ENCODE data around the gene TIAM1. TPM values are rescaled to one million over a fixed set of nuclear protein-coding genes. Genes with fewer than 3 reads are reported as not detected.

Gene TIAM1
- total RNA-seq, 1 donor from 2014 or later: 2.1 TPM

DNA sequence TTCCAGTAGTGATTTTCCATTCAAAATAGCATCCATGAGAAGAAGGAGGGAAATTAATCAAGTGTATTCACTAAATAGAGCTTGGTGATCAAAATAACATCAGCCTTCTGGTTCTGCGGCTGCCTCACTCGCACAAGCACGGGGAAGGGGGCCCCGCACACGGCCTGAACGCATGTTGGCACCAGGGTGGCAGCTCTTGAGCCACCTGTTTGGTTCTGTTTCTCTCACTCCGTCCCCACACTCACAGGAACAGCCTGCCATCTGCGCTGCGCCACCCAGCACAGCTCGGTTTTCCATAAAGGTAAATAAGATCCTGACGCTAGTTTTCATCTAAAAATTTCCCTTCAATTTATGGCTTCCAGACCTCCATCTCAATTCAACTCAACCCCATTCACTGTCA, 49.4 kb downstream of the TIAM1 start:
- intact Hi-C loops (cut with DNase I): no loop called here
- DNase-seq (ENCODE audit: low spot score): no peak

DNA sequence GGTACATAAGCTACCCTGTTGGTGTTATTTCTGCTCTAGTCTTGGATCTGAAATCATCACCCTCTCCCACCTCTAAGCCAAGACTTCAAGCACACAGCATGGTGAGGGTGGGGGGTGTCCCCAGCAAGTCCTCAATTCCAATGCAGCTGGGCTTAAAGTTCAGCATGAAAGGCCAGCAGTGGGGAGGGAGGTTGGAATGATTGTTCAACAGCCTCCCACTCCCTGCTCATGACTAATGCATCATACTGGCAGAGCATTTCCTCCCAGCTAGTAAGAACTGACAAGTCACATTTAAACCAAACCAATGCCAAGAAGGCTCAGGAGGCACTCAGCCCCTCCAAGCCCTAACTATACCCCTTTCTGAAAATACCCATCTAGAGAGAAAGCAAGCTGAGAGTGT, 50.1 kb downstream of the TIAM1 start:
- intact Hi-C loops (cut with DNase I): no loop called here
- no peak for DNase-seq (ENCODE audit: low spot score)

DNA sequence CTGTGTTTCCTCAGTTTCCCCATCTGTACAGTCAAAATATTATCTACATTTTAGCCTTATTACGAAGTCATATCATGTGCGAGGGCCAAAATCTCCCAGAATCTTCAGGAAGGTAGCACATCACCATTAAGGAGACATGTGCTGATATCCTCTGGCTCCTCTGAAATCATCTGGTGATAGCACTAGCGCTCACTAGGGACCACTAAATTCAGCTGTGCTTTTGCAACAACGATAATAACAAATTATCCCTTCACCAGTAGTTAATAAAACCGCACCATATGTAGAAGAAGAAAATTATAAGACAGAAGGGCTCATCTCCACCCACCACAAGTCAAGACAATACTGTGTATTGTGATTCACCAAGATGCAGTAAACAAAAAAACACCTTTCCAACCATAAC, 53.3 kb downstream of the TIAM1 start:
- intact Hi-C loops (cut with DNase I): no loop called here
- no peak for DNase-seq (ENCODE audit: low spot score)

DNA sequence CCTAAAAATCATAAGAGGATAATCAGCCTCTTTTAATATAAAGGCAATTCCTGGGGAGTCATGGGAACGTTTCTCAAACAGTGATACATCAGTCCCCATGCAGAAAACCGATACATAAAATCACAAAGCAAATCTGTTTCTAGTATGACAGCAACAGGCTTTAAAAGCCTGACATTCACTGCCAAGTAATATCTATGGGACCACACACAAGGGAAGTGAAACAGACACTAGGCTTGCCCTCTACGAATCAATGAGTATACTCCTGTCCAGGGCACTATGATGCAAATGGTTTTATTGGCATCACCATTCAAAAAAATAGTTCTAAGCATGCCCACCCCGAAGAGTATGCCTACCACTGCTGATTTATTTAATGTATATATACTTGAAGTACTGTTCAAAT, 54.4 kb downstream of the TIAM1 start:
- no peak for DNase-seq (ENCODE audit: low spot score)
- intact Hi-C loops (cut with DNase I): no loop called here

DNA sequence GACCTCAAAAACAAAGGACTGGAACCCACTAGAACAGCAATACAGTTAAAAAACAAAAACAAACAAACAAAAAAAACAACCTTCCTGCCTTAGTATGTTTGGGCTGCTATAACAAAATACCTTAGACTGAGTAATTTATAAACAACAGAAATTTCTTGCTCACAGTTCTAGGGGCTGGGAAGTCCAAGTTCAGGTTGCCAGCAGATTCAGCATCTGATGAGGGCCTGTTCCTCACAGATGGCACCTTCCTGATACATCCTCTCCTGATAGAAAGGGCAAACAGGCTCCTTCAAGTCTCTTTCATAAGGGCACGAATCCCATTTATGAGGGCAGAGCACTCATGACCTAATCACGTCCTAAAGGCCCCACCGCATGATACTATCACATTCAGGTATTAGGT, 55.9 kb downstream of the TIAM1 start:
- intact Hi-C loops (cut with DNase I): no loop called here
- no peak for DNase-seq (ENCODE audit: low spot score)

DNA sequence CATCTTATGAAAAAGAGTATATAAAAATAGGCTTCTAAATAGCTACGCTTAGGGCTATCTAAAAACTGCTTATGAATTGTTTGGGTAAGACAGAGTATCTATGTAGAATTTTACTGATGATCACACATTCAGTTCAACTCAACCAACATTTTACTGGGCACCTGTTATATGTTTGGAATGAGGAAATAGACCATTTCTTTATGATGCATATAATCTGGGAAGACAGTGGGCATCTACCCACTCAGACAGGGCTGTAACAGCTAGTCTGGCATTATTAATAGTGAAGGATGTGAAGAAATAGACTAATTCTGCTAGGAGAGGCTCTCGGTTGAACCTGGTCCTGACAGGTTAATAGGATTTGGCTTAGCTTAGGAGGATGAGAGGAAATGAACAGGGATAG, 56.9 kb downstream of the TIAM1 start:
- DNase-seq (ENCODE audit: low spot score): no peak
- intact Hi-C loops (cut with DNase I): no loop called here

DNA sequence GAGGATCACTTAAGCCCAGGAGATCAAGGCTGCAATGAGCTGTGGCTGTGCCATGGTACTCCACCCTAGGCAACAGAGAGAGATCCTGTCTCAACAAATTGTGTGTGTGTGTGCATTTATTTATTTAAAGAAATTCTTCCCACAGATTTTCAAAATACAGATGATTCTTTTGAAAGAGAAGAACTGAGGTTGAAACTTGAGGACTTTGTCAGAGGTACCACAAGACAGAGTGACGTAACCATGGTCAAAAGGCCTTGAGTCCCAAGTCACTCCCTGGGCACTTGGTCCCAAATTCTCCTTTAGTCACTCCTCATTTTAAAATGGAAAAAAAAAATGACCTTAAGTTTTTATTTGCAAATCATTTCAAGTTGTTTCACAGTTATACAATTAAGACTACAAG, 57.4 kb downstream of the TIAM1 start:
- DNase-seq (ENCODE audit: low spot score): no peak
- intact Hi-C loops (cut with DNase I): no loop called here

DNA sequence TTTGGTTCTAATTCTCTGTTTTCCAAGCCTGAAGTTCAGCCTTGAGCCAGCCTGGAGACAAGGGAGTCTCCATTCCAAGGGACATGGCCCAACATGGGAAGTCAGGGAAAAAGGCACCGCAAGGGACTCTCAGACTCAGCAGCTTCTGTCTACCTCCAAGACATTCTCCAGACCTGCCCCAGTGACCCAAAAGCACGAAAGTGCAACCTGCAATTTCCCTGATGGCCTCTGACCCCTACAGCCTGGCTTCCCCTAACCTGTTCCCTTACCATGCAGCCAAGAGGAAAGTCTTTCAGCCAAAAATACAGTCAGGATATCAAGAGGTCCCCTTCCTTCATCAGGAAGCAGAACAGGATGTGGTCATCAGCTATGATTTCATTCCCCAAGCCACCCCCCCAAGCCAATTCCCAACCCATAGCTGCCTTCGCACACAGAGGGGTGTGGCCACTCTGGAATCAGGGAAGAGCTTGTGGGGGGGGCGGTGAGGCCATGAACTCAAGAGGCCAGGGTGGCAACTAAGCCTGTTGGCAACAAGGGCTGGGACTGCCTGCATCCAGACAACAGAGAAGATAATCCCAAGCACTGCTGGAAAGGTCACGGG, 59.2 kb downstream of the TIAM1 start:
- DNase-seq (ENCODE audit: low spot score): no peak
- intact Hi-C loops (cut with DNase I): no loop called here

DNA sequence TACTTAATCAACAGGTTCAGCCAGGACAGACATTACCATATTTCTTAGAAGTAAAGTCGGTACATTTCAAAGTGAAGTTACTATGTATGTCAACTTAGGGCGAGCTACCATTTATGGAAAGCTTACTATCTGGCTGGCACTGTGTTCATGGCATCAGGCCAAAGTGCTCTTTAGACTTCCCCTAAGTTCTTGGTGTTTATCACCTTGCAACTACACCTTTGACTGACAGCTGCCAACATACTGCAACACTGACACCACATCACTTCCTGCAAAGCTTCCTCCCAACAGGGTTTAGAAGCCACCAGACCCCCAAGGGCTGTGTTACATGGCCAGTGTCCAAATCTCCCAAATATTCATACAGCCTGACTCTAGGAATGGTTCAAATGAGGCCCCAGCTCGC, 61.0 kb downstream of the TIAM1 start:
- DNase-seq (ENCODE audit: low spot score): no peak
- intact Hi-C loops (cut with DNase I): no loop called here

DNA sequence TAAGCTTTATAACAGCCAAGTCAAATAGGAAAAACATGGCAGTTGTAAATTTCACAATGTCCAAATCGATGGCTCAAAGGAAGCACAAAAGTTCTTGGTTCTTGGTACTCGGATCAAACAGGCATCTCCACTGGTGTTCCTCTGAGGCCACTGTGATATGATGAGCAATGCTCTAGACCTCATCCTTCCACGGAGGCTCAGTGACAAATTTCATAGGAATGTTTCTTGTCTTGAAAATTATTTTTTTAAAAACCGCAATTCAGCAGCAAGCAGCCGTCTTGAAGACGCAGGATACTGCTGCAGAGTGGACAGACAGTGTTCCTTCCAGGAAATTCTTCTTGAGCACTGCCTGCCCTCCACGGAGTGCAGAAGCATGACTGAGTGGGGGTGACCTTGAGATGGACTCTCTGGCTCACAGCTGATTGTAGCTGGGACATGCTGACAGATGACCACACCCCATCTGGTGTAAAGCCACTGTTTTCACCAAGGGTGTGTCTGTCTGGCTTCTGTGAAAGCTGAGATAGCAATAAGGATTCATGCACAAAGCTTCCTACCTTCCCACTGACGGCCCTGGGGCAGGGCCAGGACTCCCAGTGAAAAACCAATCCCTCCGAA, 61.9 kb downstream of the TIAM1 start:
- no peak for DNase-seq (ENCODE audit: low spot score)
- intact Hi-C loops (cut with DNase I): no loop called here

DNA sequence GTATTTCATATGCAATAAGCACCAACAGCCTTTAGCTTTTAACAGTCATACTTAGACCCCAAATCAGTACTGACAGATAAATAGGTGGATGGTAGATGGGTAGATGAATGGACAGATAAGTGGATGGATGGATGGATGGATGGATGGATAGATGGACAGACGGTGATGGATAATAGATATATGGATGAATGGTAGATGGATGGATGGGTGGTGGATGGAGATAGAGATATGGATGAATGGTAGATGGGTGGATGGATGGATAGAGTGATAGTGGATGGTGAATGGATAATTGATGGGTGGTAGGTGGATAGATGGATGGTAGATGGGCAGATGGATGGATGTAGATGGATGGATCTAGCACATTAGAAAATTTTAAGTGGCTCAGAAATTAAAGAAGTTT, 62.5 kb downstream of the TIAM1 start:
- intact Hi-C loops (cut with DNase I): no loop called here
- DNase-seq (ENCODE audit: low spot score): no peak

DNA sequence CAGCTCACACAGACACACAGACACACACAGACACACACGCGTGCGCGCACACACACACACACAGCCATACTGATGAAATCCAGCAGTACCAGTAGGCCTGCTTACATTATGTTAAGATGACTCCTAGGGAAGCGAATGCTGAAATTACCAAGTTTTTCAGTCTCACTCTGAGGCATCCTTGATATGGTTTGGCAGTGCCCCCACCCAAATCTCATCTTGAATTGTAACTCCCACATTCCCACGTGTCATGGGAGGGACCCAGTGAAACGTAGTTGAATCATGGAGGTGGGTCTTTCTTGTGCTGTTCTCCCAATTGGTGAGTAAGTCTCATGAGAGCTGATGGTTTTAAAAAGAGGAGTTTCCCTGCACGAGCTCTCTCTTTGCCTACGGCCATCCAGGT, 64.1 kb downstream of the TIAM1 start:
- no peak for DNase-seq (ENCODE audit: low spot score)
- intact Hi-C loops (cut with DNase I): no loop called here

DNA sequence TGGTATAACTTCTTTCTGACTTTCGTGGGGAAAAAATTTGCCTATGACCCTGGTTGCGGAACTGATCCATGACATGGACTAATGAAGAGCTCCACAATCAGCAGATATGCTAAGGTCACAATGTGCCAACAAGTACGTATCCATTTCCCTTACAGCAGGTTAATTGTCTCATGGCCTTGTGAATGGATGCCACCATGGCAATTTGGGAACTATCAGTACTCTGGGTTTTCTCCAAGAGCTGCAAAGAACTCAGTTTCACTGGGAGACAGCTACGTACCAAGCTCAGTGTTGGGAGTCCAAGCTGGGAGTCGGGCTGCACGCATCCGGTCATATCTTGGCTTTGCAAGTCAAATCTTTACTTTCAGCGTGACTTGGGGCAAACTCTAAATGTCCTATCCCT, 64.8 kb downstream of the TIAM1 start:
- DNase-seq (ENCODE audit: low spot score): no peak

DNA sequence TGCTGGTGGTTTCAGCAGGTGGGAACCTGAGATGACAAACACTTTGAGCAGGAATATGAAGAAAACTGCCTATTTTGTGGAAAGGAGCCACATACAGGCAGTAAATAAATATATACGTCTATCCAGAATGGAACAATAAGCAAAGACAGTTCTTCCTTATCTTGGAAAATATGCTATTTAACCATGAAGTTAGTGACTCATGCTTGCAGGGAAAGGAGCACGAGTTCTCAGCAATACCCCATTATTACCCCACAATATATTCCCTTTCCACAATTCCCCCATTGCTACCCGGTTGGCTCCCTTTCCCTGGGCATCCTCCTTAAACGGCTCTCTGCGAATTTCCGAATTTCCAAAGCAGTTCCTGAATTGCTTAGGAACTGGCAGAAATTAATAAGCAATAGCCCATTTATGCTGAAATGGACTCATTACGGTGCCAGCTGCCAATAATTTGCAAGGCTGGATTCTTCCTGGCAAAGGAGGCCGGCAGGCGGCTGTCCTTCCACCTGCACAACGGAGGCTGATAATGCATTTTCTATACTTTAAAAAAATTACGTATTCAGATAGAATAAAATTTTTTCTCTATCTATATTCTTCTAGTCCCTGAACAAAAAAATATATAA, 65.4 kb downstream of the TIAM1 start:
- no peak for DNase-seq (ENCODE audit: low spot score)
- intact Hi-C loops (cut with DNase I): no loop called here

More for the DNA sequence above, 64.8 kb downstream of the TIAM1 start:
- intact Hi-C loops (cut with DNase I): no loop called here

DNA sequence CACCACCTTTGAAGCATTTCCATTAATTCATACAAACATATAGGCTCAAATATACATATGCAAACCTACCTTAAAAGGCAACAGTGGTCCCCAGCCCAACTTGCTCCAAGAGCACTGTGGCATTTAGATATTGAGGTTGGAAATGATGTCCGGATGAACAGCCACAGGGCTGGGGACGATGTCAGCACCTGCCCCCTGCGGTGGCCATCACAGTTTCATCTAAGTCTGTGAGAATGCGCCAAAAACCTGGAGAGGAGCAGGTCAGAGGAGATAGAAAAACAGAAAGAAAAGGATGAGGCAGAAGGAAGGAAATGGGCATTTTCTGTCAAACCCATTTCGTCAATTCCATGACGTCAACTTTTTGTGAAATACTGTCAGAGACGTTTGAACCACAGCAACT, 67.4 kb downstream of the TIAM1 start:
- intact Hi-C loops (cut with DNase I): no loop called here
- DNase-seq (ENCODE audit: low spot score): no peak

DNA sequence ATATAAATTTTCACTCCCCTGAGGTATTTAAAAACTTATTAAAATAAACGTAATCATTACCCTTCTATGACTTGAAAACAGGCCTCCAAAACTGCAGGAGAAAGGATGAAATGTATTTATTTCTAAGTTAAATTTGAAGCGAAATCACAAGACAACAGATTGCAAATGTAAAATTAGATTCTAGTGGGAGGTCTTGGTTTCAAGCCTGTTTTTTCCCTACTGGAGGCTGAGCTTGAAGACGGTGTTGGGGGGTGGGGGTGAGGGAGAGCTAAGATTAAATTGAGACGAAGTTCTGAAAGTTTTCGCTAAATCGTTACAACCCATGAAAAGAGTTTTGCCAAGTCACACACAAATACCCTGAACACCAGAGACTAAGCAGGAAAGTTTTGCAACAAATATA, 68.2 kb downstream of the TIAM1 start:
- intact Hi-C loops (cut with DNase I): no loop called here
- DNase-seq (ENCODE audit: low spot score): no peak

DNA sequence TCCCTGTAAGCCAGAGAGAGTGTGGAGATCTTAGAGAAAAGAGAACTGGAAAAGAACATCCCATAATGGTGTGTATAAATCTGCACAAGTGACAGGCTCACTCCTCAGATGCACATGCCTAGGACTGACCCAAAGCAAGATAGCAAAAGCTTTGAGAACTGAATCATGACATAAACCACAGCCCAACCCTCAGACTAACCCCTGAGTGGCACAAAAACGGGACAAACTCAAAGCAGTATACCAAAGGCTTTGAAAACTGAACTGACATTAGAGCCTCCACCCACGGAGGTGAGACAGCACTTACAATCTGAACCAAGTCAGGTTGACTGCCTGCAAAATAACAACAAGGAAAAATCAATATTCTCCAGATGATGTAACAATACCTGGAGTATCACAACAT, 70.8 kb downstream of the TIAM1 start:
- no peak for DNase-seq (ENCODE audit: low spot score)
- intact Hi-C loops (cut with DNase I): no loop called here

DNA sequence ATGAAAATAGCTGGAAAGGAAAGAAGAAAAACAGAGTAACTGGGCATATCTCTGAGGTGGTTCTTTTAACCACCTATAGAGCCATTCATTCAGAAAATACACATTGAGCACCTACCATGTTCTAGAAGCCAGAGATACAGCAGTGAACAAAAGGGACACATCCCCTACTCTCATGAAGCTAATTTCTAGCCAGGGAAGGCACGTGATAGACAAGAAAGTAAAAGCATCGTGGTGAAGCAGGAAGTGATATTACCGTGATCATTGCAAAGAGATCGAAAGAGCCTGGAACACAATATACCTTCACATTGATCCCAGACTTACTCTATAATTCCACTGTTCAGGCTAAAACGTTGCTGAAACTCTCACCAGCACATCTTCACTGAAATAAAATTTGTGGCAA, 76.0 kb downstream of the TIAM1 start:
- DNase-seq (ENCODE audit: low spot score): no peak
- intact Hi-C loops (cut with DNase I): no loop called here

DNA sequence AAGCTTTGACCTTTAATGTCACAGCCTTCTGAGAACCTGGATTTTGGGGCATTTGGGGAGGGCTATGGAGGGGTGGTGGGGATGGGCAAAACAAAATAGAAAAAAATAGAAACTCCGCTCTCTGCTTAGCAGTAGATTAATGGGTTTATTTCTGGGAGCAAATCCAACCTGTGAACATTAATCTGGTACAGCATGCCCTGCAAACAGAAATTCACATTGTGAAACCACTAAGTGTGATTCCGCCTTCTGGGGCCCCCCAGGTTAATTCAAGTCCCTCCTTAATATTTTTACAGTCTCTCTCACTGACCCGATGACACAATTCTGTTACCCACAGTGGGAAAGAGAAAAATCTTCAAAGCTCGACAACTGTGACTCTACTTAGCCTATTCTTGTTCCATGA, 76.4 kb downstream of the TIAM1 start:
- intact Hi-C loops (cut with DNase I): no loop called here
- DNase-seq (ENCODE audit: low spot score): no peak

DNA sequence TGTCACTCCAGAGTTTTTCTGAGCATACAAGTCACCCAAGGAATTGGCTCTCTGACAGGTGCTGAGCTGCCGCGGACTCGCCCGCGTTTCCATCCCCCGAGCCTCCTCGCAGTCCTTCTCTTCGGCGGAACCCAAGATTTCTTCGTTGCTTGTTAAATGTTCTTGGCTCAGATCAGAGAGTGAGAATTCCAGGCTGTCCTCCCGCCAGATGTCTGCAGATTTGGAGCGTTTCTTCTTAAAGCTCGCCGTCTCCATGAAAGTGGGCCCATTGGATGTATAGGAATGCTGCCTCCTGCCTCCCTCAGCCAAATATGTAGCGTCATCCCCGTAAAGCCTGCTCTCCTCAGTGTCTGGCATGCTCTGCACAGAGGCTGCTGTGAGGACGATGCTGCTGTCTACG, 77.8 kb downstream of the TIAM1 start:
- intact Hi-C loops (cut with DNase I): no loop called here
- DNase-seq (ENCODE audit: low spot score): no peak

DNA sequence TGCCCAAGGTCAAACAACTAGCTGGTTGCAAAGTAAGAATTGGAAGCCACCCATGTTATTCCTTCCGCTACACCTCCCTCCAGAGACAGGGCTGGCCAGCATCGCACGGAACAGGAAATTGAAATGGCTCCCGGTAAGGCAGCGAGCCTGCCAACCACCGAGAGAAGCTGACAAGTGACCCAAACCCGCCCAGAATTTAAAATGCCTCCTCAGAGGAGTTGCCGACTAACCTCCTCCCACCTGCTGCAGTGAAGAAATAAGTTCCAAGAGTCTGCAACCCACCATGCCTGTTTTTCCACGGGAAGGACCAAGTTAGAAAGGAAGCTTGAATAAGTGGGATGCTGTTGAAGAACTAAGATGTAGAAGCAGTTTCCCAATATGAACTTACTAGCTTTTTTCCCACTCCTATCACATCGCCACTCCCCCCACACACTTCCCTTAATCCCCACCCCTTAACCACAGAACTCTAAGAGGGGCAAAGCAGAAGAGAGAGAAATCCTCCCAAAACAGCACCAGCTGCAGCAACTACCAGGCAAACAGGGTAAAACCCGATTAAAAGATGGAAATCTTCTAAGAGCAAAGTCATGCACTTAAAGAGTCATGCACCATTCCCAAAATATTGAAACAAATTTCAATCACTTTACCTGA, 78.6 kb downstream of the TIAM1 start:
- intact Hi-C loops (cut with DNase I): no loop called here
- DNase-seq (ENCODE audit: low spot score): no peak
